ENCODE results near the gene VDR.

- no peak for TF ChIP-seq EZH2 (IDR thresholded peaks at IDR 0.05; ENCODE audit: borderline replicate concordance)
- TF ChIP-seq, protein P1, sequence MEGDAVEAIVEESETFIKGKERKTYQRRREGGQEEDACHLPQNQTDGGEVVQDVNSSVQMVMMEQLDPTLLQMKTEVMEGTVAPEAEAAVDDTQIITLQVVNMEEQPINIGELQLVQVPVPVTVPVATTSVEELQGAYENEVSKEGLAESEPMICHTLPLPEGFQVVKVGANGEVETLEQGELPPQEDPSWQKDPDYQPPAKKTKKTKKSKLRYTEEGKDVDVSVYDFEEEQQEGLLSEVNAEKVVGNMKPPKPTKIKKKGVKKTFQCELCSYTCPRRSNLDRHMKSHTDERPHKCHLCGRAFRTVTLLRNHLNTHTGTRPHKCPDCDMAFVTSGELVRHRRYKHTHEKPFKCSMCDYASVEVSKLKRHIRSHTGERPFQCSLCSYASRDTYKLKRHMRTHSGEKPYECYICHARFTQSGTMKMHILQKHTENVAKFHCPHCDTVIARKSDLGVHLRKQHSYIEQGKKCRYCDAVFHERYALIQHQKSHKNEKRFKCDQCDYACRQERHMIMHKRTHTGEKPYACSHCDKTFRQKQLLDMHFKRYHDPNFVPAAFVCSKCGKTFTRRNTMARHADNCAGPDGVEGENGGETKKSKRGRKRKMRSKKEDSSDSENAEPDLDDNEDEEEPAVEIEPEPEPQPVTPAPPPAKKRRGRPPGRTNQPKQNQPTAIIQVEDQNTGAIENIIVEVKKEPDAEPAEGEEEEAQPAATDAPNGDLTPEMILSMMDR (IDR thresholded peaks at IDR 0.05; ENCODE audit: poor library complexity) = no peak
- TF ChIP-seq EZH2phosphoT487 (IDR thresholded peaks at IDR 0.05; ENCODE audit: low read depth, severe bottlenecking, unreplicated experiment) = no peak
Measured at GRCh38 chr12:47795121-47795813, 109.5 kb downstream of the VDR start.
